HG02884 (cell line): ENCODE results near the gene VIPAS39.
A peak's percentile ranks its signal among the peaks of the same experiment; 100 is the strongest.

ENCODE experiments used
- ATAC-seq: cut with Tn5 transposase; IDR thresholded peaks from one replicate; pipeline ENCODE4 v1.9.1; 2021; ENCODE audit warnings: mild to moderate bottlenecking, moderate library complexity; ENCODE audit not compliant: unreplicated experiment

VIPAS39 gene

GRCh38 chr14:77407158-77407557 is 50.2 kb downstream of the VIPAS39 start:
- ATAC-seq, result no peak

- no peak for ATAC-seq
Observed at GRCh38 chr14:77406718-77407117, 50.7 kb downstream of the VIPAS39 start.

GRCh38 chr14:77406086-77406485 is 51.3 kb downstream of the VIPAS39 start:
- no peak for ATAC-seq

GRCh38 chr14:77403768-77404167 is 53.6 kb downstream of the VIPAS39 start:
- ATAC-seq, result no peak

- no peak for ATAC-seq
Observed at GRCh38 chr14:77400216-77400615, 57.2 kb downstream of the VIPAS39 start.

GRCh38 chr14:77390188-77390587 is 67.2 kb downstream of the VIPAS39 start:
- no peak for ATAC-seq

GRCh38 chr14:77378701-77379100 is 78.7 kb downstream of the VIPAS39 start:
- ATAC-seq, result no peak

- no peak for ATAC-seq
Observed at GRCh38 chr14:77377502-77377844, 79.9 kb downstream of the VIPAS39 start.

GRCh38 chr14:77376771-77377501 is 80.5 kb downstream of the VIPAS39 start, which contains the start of the genes SAMD15 and TMED8:
SAMD15 (plus strand) TSS chr14:77377379; CDS start chr14:77377419, 40 bp downstream.
TMED8 (minus strand) TSS chr14:77377094; CDS start chr14:77377053, 41 bp downstream.
- ATAC-seq, result peak; percentile 81
